HG02970 (cell line): ENCODE results near the gene CALML5.

Source experiments
- ATAC-seq: cut with Tn5 transposase; IDR thresholded peaks from one replicate; pipeline ENCODE4 v1.9.1; 2021; ENCODE audit warnings: mild to moderate bottlenecking, moderate library complexity, moderate number of reproducible peaks; ENCODE audit not compliant: unreplicated experiment, low FRiP score

CALML5 gene

DNA sequence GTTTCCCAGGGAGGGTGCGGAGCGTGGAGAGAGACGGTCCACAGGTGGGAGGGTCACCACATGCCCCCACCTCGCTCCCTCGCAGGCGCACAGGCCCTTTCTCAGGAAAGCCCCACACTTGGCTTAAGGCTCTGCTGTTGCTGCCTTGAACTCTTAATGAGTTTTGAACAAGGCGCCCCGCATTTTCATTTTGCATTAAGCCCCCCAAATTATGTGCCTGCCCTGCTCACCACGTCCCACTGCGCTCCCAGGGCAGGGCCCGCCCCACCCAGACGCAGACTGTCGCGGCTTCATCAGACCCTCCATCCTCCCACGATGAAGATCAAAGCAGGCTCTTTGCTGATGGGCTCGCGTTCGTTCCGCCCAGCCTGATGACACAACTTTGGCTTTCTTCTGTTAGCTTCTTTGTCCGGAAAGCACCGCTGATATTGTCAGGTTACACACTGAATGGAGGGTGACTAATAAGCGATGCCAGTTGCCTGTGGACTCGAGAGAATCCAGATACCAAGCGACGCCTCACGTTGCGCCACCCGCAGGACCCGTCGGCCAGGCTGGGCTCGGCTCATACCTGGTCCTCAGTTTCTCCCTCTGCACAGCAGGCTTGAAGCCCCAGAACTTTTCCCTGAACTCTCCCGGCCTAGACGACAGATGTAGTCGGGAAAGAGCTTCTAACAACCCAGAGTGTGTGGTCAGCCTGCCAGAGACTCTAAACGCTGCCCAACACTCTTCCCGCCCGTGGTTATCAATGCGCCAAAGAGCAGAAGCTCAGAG is 34.9 kb upstream of the CALML5 start:
- ATAC-seq, result no peak

DNA sequence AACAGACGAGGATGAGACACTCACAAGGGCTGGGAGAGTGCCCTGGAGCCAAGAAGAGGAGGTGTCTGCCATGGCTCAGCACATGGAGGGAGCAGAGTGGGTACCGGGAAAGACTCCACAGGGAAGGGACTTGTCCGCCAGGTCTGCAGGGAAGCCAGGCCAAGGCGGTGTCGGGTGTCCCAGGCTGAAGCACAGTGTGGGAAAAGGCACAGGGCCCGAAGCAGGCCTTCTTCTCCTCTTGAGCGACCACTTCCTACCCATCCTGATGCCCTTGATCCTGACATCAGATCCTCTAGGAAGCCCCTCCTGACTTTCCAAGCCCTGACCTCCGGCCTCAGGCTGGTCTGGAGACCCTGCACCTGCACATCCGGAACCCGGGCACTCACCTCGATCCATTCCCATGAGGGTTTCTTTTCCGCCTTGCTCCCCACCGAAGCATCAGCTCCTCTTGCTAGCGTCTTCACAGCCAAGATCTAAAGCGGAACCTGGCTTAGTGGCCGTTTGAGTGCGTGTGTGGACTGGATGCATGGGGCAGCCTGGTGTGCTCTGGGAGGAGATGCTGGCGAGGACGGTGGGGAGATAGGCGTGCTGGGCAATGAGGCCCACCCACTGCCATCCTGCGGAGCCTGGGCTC is 33.8 kb upstream of the CALML5 start:
- ATAC-seq, result no peak

DNA sequence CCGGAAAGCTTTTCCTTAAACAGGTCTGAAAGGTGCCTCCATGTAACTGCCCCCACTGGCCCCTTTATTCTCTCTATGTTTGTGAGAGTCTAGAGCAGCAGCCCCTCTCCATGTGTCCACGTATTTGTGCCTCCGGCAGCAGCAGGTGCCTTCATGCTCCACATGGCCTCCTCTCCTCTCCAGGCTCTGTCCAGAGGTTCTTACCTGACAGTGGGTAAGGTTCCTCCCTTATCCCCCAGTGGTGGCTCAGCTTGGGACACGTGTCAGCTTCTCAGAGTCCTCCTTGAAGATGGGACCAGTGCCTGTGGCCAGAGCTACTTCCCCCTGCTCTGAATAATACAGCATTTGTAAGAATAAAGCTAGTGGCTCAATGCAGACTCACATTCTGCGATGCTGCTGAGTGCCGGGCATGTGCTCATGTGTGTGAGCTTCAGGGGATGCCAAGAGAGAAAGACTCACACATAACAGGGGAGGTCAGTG is 33.3 kb upstream of the CALML5 start:
- no peak for ATAC-seq

DNA sequence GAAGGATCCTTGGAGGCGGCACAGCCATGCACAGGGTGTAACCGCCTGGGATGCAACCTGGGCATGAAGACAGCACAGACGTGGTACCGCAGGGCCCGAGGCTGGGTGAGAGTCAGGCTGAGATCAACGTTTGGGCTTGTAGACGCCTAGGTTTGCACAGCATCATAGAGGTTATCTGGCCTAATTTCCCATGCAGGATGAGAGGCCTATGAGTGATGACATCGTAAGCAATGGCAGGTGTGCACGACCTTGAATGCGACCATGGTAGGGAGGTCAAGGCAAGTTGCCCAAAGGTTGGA is 32.9 kb upstream of the CALML5 start:
- no peak for ATAC-seq

DNA sequence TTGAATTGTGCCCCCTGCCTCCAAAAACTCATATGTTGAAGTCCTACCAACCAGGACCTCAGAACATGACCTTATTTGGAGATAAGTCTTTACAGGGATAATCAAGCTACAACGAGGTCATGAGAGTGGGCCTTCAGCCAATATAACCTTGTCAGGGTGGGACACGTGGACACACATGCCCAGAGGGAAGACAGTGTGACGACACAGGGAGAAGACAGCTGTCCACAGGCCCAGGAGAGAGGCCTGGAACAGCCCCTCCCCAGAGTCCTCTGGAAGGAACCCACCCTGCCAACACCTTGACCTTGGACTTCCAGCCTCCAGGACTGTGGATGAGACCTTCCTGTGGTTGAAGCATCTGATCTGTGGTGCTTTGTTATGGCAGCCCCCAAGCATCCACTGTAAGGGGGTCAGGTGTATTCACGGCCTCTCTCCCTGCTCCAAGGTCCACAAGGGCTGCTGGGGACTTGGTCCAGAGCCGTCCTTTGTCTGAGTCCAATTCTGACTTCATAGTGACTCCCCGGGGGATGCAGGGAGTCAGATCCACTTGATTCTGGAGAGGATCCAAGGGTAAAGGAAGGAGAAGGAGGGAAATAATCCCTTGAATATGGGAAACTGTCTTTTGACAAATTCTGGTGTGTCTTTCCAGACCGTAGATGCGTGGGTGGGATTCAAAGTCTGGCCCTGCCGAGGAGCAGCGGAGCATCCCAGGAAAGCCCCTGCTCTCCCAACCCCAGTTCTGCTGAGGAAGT is 32.4 kb upstream of the CALML5 start:
- ATAC-seq, result no peak

DNA sequence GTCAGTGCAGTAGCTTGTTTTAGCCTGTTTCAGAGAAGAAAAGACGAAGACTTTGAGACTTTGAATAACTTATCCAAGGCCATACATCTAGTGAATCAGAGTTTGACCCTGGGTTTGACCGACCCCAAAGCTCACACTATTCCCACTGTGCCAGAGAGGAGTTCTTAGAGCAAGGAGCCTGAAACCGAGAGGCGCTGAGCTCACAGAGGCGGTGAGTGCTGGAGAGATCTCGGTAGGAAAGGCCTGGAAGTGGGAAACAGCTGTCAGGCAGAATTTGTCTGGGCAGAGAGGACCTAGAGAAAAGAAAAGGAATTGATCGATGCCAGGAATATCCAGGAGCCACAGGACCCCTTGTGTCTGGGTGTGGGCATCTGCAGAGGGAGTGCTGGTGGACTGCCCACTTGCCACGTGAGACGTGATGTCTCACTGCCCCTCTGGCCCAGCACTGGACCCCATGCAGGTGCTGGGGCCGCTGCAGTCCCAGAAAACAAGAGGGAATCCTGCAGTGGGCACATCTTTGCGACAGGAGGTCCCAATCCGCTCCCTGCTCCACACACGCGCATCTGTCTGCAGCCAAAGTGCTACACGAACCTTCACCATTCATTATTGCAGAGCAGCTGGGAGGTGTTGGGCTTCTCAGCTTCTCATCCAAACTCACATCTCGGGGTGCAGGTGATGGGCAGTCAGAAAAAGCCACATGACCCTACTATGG is 31.6 kb upstream of the CALML5 start:
- ATAC-seq, result no peak

DNA sequence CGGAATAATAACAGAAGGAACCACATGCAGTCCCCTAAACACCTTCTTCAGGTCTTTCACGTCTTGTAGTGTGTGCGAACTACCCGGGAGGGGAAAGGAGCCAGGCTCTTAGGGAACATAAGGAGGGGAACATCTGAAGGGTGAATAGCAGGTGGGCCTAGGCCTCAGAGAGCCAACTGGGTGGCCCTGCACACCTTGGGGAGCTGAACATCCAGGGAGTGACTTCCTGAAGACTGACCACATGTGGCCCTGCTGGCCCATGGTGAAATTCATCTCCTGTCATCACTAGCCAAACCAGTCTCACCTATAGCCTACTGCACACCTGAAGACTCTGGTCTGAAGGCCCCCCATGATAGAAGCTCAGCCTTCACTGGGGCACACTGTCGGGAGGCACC is 31.0 kb upstream of the CALML5 start:
- no peak for ATAC-seq

DNA sequence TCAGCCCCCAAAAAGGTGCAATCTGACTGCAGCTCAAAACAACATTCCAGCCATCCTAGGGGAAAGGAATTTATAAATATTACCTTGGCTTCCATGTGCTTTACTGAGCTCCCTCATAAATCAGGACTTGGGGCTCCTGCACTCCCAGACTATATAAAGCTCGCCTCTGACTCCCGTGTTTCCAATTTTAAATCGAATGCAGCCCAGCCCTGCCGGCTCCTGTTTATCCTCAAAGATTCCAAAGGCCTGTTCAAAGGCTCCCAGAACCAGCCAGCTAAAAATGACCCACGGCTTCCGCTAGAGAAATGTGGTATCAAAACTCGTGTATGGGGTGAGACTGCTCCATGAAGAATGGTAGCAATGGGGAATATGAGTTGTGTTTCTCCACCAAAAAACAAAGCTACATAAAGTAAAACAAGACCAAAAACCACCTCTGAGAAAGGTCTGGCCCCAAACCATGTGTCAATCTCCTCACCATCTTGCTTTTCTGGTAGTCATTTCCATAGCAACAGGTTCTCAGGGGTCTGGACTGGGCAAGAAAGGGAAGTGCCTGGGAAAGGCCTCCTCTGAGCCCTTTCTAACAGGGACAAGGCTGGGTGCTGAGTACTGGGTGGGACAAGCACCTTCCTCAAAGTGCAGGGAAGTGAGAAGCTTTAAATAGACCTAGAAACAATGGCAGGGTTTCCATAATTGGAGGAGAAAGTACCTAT is 30.5 kb upstream of the CALML5 start:
- no peak for ATAC-seq

DNA sequence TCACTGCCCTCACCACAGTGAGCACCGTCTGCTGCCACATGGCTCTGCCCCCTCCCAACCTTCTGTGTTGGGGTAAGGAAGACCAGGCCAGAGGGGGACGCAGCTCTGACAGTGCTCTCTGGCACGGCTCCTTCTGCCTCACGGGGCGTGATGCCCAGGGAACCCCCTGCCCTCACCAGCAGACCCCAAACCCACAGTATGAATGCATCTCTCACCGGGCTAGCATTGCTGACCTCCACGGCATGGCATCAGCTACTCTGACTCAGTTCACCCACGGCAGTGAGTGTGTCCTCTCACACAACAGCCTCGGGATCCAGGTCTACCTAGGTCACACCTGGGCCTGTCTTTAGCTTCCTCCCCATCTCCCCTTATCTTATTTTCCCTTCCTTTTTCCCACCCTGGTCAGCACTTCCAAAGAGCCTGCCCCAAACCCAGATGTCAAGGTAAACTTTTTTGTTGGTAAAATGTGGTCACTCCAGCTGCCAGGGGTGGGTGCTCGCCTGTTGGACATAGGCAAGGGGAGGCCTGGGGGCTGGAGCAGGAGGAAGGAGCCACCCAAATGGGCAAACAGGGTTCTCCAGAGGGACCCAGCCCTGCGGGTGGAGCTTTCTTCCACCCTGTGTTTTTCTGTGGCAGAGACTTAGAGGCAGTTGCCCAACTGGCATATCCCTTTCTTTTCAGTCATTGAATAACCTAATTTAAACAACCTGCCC is 29.8 kb upstream of the CALML5 start:
- no peak for ATAC-seq

DNA sequence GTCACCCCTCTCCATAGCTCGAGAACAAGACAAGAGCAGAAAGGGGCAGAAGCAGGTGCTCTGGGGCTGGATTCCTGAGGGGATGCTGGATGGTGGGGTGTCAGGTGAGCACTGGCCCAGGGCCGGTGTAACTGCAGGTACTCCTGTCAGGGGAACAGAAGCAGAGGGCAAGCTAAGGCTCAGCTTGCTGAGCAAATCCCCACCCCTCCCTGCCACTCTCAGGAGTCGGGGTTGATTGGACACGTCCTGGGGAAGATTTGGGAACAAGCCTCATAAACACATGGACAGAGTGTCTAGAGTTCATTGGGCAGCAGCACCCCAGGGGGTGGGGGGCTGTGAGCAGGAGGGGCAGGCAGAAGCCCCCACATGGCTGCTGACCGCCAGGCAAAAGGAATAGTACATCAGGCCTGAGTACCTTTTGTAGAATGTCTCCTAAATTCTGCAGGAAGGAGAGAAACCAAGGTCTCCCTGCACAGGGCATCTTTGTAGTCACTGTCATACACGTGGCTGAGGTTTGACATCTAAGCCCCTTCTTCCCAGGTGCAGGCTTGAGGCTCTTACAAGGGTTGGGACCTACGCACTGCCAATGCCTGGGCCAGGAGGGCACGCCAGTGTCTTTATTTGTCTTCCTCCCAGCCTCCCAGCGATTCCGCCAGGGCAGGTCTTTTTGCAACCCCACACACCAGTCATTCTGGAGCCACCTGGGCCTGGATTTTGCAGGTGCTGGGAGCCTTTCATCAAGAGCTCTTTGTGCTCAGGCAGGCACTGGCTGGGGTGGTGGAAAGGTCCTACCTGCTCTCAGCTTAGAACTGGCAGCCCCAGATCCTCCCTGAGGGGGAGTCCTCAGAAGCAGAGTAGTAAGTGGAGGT is 28.2 kb upstream of the CALML5 start:
- no peak for ATAC-seq

DNA sequence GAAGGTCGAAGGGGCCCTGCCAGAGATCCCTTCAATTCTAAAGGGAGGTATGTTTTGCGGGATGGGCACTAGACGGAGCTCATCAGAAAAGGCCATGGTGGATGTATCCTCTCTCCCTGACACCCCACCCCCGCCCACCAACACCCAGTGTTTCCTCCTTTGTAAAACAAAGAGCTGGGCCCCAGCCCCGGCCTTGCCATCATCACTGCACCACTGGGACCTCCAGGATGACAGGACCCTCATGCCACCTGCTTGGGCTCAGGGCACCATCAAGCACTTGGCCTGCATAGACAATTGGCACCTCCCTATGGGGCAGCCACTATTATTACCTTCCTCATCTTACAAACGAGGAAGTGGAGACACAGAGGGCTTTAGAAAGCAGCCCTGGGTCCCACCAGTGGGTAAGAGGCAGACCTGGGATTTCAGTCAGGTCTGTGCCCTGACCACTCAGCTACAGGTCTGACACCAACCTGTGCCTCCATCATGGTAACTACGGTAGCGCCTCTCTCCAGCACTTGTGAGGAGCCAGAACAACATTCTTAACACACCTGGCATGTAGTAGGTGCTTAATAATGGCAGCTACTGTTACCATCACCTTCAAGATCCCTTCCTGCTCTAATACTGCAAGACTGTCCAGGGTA is 27.4 kb upstream of the CALML5 start:
- ATAC-seq, result no peak

DNA sequence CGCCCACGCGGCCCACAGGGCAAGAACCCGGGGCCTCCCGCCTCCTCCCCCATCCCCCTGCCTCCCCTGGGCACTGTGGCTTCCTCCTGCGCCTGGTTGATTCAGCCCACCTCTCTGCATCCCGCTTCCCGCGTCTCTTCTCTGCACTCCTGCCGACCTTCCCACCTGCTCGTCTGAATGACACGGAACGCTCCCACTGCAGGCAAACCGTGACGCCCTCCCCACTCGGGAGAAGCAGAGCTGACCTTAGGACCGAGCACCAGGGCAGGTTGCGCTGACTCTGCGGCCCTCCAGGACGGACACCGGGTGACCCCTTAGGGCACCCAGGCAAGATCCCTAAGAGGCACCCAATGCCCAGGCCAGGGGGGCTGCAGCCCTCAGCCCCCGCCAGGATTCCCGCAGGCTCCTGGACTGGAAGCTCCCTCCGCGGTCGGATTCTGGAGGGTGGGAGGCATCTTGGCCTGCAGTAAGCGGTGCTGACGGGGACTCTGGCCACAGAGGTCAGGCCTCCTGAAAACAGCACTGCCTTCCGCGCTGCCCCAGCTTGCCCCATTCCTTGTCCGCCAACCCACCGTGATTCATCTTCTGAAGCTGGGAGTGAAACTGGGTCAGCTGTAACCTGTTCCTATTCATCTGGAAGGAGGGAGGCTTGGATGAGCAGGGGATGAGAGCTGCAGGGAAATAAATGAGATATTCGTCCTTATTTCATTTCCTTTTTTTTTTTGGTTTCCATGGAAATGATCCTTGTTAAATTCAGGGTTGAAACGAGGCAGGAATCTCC is 26.4 kb upstream of the CALML5 start:
- no peak for ATAC-seq

DNA sequence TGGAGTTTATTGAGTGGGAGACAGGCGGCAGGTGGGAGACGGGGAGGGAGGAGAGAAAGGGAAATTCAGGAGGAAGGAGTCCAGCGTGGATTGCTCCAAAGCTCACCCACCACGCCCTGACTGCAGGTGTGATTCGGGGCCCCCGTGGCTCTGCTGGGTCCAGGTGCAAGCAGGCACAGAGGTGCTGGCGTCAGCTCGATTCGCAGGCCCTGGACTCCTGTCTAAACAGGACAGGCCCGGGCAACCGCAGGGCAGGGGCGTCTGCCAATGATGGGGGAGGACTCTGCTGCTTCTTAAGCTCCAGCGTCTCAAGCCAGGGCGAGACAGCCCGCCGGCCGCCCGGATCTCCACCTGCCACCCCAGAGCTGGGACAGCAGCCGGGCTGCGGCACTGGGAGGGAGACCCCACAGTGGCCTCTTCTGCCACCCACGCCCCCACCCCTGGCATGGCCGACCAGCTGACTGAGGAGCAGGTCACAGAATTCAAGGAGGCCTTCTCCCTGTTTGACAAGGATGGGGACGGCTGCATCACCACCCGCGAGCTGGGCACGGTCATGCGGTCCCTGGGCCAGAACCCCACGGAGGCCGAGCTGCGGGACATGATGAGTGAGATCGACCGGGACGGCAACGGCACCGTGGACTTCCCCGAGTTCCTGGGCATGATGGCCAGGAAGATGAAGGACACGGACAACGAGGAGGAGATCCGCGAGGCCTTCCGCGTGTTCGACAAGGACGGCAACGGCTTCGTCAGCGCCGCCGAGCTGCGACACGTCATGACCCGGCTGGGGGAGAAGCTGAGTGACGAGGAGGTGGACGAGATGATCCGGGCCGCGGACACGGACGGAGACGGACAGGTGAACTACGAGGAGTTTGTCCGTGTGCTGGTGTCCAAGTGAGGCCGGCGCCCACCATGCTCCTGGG is 25.5 kb upstream of the CALML5 start, which contains the start of gene CALML3:
Gene CALML3 (plus strand): TSS at position 321 of the 920 bp plus-strand sequence. CDS start 125 bp downstream, at position 446.
- ATAC-seq, result no peak

DNA sequence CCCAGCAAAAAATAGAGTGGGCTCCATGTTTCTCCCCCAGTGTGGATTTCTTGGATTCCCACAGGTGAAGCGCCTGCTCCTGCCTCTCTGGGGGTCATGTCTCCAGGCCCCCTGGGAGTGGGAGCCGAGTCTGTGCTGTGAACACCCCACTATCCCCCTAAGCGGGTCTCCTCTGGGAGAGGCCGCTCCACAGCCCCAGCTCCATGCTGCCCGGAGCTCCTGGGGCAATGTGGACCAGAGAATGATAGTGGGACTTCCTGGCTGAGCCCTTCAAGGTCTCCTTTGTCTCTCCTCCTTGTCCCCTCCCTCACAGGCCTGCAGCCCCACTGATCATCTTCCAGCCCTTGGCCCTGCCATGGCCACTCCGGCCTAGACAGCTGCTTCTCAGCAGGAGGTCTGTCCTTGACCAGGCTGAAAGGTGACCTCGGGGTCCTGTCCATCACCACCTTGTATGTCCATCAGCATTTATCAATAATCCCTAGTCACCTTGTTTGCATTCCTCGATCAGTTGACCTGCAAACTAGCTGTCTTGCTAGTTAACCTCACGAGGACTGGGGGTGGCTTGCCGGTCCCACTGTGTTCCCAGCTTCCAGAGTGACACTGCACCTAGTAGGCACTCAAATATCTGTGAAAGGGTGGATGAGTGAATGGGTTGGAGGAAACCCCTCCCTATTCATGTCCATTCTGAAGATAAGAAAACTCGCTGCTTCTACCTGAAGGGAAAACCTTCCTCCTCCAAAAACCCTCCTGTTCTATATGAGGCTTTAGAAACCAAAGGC is 24.6 kb upstream of the CALML5 start:
- ATAC-seq, result no peak

DNA sequence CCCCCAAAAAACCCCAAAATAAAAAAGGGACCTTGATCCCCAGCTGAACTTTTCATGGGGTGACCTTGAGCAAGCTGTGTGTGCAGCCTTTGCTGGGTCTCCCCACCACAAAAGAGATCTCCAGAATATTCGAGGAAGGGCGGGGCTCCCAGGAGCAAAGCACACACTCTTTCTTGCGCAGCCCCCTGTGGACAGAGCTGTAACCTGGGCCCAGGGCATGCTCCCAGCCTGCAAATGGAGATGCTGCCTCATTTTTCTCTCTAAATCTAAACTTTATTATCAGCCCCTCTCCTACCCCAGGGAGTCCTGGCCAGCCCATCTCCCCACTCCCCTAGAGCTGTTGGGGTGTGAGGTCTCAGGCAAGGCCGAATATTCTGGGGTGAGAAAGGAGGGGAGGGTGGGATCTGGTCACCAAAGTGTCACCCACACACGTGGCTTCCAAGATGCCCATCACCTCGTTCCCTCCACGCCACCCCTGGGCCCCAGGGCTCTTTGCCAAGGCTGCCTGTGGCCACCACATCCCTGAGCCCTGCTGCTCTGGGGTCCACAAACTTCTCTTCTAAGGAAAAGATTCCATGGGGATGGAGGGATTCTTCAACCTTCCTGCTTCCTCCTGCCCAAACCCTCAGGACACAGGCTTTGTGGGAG is 23.7 kb upstream of the CALML5 start:
- ATAC-seq, result no peak
